ENCODE results near the gene C1QTNF9.
"Not testable (repeated sequence)": the region's sequence is repeated elsewhere in the genome, so short reads cannot be mapped to it uniquely, and the experiment has no call there.

C1QTNF9 gene

GRCh38 chr13:24366315-24366714, 56.9 kb downstream of the C1QTNF9 start:
- DNase-seq, result not testable (repeated sequence)

- DNase-seq, result not testable (repeated sequence)
Measured at GRCh38 chr13:24371273-24371672, 61.9 kb downstream of the C1QTNF9 start.
